Measurements from ENCODE around the gene LMBRD1.
"Not testable (repeated sequence)": the region's sequence is repeated elsewhere in the genome, so short reads cannot be mapped to it uniquely, and the experiment has no call there.

LMBRD1 gene

DNA sequence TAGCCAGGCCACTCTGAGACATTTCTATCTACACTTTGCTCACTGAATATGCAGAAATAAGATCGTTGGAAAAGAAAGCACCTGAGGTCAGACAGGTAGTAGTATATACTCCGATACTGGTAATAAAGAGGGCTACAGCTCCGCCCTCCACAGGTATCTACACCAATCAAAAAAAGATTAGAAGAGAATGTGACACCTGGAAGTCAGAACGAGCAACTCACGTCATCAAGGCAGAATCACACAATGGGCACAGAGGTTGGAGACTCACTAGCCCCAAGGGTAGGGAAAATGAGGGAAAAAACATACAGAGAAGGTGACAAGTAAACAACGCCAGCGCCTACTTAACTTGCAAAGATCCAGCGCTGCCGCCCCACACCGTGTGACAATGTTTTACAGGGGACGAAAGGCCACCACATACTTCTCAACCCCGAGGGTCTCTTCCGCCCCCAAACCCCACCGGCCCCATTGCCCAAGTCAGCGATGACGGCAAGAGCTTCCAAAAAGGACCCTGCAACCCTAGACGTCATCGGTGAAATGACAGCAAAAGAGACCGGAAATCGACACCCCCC is 653 bp downstream of the LMBRD1 start:
- no peak for DNase-seq

DNA sequence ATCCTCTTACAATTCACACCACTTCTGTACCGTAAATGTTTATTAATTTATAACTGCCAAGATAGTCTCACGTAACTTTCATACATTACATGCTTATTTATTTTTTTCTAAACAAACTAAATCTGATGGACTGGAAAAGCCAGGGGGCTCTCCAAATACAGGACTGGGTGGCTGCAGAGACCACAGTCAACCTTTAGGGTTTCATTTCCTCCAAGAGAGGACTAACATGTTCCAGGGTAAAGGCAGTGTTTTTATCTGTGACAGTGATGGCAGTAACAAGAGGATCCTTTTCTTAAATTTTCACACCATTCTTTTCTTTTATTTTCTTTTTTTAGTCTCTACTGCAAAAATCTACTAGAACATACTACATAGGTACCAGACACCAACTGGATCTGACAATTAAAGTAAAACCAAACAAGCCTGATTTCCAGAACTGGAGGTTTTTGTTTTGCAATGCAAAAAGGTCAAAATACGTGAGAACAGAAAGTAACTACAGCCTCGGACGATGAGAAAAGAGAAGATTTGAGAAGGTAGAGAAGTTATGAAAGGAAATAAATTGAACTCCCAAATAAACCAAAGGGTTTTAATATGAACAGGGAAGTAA is 1.2 kb downstream of the LMBRD1 start:
- peak; percentile 12 for DNase-seq

GRCh38 chr6:69792292-69792691 is 4.5 kb downstream of the LMBRD1 start:
- DNase-seq = no peak

GRCh38 chr6:69791065-69791471 is 5.7 kb downstream of the LMBRD1 start:
- no peak for DNase-seq

GRCh38 chr6:69790629-69791028 is 6.2 kb downstream of the LMBRD1 start:
- DNase-seq = no peak

DNA sequence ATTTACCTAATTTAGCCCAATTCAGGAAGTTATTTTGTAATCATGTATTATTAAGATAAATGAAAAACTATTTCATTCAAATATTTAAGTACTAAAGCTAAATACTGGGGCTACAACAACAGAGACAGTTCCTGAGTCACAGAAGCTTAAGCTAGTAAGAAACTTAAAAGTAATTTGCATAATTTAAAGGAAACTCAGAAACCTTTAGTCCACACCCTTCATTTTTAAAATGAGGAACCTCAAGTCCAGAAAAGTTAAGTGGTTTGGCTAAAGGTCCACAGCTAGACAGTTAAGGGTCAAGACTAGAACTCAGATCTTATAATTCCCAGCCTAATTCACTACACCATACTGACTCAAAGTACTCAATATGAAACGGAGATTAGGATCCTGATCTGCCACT is 7.2 kb downstream of the LMBRD1 start:
- DNase-seq = peak; percentile 36

- DNase-seq = not testable (repeated sequence)
Measured at GRCh38 chr6:69787436-69787835, 9.4 kb downstream of the LMBRD1 start.

GRCh38 chr6:69785697-69786096 is 11.1 kb downstream of the LMBRD1 start:
- no peak for DNase-seq

- no peak for DNase-seq
Measured at GRCh38 chr6:69784595-69785377, 12.0 kb downstream of the LMBRD1 start.

DNA sequence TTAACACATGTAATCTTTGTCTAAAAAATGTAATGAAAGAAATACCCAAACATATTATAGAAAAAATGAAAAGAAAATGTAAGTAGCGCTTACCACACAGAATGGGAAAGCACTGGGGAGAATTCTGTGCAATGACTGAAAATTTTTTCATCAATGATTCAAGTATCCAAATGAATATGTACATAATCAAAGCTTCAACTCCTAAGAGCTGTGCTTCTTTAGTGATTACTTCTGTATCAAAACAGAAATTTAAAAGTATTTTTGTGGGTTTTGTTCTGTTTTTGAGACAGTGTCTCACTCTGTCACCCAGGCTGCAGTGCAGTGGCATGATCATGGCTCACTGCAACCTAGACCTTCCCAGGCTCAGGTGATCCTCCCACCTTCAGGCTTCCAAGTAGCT is 13.7 kb downstream of the LMBRD1 start:
- no peak for DNase-seq

DNA sequence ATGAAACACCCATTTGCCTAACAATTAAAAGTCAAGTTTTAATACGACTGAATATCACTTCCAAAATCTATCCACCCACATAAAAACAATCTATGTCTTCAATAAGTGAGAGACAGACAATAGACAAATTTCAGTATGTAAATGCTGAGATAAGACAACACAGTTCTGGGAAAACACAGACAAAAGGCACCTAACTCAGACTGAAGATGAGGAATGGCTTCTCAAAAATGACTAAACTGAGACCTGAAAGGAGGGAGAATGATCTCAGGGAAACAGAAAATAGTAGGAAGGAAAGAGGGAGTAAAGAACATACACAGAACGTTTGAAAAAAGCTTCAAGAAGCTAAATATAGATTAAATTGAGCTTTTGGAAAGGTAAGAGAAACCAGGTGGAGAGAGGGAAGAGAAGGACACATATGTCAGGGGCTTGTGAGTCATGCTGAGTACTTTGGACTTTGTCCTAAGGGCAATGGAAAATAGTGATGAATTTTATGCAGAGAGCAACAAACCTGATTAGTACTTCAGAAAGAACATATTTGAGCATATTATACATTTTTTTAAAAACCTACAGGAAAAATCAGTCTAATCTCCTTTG is 16.1 kb downstream of the LMBRD1 start:
- no peak for DNase-seq

DNA sequence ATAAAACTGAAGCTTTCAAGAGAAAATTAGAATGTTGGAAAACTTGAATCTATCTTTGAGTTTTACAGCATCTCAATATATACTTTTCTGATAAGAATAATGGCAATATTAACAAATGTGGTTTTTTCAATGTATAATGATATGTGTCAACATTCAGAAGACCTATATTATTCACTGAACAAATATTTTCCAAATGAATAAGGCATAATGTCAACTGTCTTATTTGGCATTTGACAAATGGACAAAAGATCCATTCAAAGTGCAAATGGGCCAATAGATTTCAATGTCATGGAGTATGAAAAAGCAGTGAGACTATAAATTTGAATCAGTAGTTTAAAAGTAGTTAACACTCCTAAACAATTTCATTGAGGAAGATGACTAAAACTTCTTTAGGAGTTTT is 20.9 kb downstream of the LMBRD1 start:
- DNase-seq = no peak

DNA sequence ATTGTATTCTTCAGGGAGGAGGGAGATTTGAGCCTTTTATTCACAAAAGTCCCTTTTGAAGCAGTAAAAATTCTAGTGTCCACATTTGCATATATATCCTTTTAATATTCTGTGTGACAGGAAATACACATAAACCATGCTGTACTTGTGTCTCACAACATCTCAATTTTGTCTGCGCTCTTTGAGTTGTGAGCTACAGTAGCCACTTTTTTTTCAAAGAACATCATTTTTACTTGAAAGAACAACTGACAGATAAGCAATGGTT is 21.3 kb downstream of the LMBRD1 start:
- no peak for DNase-seq

DNA sequence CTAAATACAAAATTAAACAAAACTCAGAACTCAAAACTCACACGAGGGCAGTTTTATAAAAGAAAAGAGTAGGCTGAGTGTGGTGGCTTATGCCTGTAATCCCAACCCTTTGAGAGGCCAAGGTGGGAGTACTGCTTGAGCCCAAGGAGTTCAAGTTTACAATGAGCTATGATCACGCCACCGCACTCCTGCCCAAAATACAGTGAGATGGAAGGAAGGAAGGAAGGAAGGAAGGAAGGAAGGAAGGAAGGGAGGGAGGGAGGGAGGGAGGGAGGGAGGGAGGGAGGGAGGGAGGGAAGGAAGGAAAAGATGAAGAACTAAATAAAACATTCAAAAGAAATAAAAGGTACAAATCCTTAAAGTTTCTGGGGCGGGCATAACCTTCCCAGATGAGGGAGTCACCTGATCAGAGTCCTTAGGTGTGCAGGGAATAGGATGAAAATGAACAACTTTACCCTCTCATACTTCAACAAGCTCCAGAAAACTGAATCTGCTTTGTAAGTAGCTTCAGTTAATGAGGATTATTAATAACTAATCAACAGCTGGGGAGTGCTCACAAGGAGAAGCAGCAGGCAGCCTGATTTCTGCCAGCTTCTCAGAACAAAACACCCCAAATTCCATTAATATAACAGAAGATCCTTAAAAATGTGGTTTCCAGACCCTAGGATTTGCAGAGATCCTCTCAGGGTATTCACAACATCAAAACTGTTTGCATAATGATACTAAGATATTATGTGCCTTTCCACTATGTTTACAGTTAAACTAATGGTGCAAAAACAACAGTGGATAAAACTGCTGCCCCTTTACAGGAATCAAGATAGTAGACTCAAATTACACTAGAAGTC is 21.8 kb downstream of the LMBRD1 start:
- DNase-seq = no peak

DNA sequence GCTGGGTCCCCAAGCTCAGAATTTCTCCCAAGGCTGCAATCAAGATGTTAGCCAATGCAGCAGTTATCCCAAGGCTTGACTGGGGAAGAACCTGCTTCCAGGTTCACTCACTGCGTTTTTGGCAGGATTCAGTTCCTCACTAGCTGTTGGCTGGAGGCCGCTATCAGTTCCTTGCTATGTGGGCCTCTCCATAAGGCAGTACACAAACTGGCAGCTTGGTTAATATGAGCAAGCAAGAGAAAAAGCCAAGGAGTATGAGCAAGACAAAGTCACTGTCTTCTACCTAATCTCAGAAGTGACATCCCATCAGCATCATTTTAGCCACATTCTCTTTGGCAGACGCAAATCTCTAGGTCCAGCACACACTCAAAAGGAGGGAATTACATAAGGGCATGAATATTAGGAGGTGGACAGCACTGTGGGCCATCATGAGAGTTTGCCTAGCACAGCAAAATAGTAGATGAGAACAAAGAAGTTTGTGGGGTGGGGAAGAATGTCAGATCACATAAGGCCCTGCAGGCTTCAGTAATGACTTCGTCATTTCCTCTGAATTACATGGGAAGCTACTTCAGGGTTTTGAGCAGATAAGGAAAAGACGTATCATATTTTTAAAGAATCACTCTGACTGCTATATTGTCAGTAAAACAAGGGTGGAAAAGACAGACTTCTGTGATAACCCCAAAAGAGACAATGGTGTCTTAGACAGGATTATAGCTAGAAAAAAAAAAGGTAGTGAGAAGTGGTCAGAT is 25.5 kb downstream of the LMBRD1 start:
- no peak for DNase-seq

- DNase-seq = no peak
Measured at GRCh38 chr6:69768664-69769063, 28.1 kb downstream of the LMBRD1 start.

- no peak for DNase-seq
Measured at GRCh38 chr6:69763763-69764162, 33.0 kb downstream of the LMBRD1 start.

- DNase-seq = no peak
Measured at GRCh38 chr6:69761853-69762252, 35.0 kb downstream of the LMBRD1 start.

GRCh38 chr6:69758214-69758613 is 38.6 kb downstream of the LMBRD1 start:
- DNase-seq = no peak

DNA sequence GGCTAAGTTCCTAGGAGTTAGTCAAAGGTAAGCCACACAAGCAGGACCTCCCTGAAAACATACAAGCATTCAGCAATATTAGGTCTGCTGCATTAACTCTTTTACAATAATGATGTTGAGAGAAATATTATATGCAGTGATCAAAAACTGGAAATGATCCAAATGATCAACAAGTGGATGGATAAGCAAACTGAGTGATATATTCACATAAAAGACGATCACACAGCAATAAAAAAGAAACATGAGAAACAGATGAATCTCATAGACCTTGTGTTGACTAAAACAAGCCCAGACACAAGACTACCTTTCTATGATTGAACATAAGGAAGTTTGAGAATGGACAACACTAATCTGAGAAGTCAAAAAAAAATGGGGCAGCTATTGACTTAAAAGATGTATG is 39.9 kb downstream of the LMBRD1 start:
- no peak for DNase-seq

GRCh38 chr6:69756366-69756765 is 40.4 kb downstream of the LMBRD1 start:
- no peak for DNase-seq

DNA sequence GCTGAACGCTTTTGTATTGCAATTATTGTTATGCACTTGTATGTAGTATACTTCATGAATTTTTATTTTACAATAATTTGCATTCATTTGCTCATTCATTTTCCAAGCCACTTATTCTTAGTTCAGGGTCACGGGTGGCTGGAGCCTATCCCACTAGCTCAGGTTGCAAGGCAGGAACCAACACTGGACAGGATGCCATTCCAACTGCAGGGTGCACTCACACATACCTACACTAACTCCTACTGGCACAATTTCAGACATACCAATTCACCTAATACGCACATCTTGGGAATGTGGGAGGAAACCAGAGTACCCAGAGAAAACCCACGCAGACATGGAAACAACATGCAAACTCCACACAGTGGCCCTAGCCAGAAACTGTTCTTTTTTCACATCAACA is 61.8 kb downstream of the LMBRD1 start:
- no peak for DNase-seq

GRCh38 chr6:69732640-69733039 is 64.2 kb downstream of the LMBRD1 start:
- DNase-seq = peak; percentile 2

Measured in suppressor macrophage treated with lipopolysaccharide for 4 hours (primary cell).